SK-N-SH (cell line): ENCODE data around the gene TRIP13. TPM values are rescaled to one million over a fixed set of nuclear protein-coding genes. Genes with fewer than 3 reads are reported as not detected.

Source experiments
- CTCF ChIA-PET: fragments of 300-600, 350-600 bp; formaldehyde crosslinking; extraction: SDS; loops from one replicate; lab custom pipeline; 2021; lab: Yijun Ruan, JAX
- POLR2A ChIA-PET: fragments of 350-600 bp; sonication (Branson Sonifier 250); formaldehyde crosslinking; extraction: SDS; loops from one replicate; lab custom pipeline; 2020; ENCODE audit warnings: antibody characterized with exemption, inconsistent platforms; lab: Yijun Ruan, JAX
- DNase-seq: peaks from one replicate; pipeline ENCODE4 v3.0.0; 2012
- H2AFZ ChIP-seq: fragments of 200-600 bp; sonication (generic); 2 replicates; pipeline ENCODE4 v1.8.1; 2016; ENCODE audit warnings: antibody characterized with exemption, mild to moderate bottlenecking, low read depth
- H3F3A ChIP-seq: fragments of 200-600 bp; sonication (generic); replicated peaks from 2 replicates; pipeline ENCODE3; 2016; ENCODE audit warnings: antibody characterized with exemption, mild to moderate bottlenecking; ENCODE audit not compliant: insufficient read depth
- H3K27ac ChIP-seq, 2 experiments: fragments of 200-500 bp in 1 of 2; fragments of 200-600 bp in 1 of 2; sonication (Bioruptor generic) in 1 of 2; sonication (generic), shearing (Covaris generic) in 1 of 2; 2 replicates each; pipeline versions ENCODE4 v1.5.1 to v1.6.1; 2014 to 2016; ENCODE audit warnings: low read depth in 2 of 2, inconsistent platforms in 1 of 2, low read length in 1 of 2, mild to moderate bottlenecking in 1 of 2, mixed read lengths in 1 of 2
- H3K27me3 ChIP-seq: fragments of 200-600 bp; sonication (generic), shearing (Covaris generic); 2 replicates; pipeline ENCODE4 v1.6.1; 2016; ENCODE audit warnings: mixed run types; ENCODE audit not compliant: insufficient read depth
- H3K36me3 ChIP-seq, 2 experiments: fragments of 200-500 bp in 1 of 2; fragments of 200-600 bp in 1 of 2; sonication (Bioruptor generic) in 1 of 2; sonication (generic) in 1 of 2; replicated peaks in 1 of 2; 2 replicates each; pipeline versions ENCODE3 to v1.5.1; 2014 to 2016; ENCODE audit warnings: low read length in 1 of 2, mild to moderate bottlenecking in 1 of 2; ENCODE audit not compliant: insufficient read depth in 2 of 2, control insufficient read depth in 1 of 2
- H3K4me1 ChIP-seq, 2 experiments: fragments of 200-500 bp in 1 of 2; fragments of 200-600 bp in 1 of 2; sonication (Bioruptor generic) in 1 of 2; sonication (generic), shearing (Covaris generic) in 1 of 2; 2 replicates each; pipeline versions ENCODE4 v1.5.1 to v1.6.1; 2014 to 2016; ENCODE audit warnings: low read depth in 1 of 2, low read length in 1 of 2, mixed run types in 1 of 2; ENCODE audit not compliant: insufficient read depth in 2 of 2, control insufficient read depth in 1 of 2
- H3K4me2 ChIP-seq: fragments of 200-600 bp; sonication (generic), shearing (Covaris generic); 2 replicates; pipeline ENCODE4 v1.6.1; 2017; ENCODE audit warnings: mixed run types
- H3K4me3 ChIP-seq, 2 experiments: fragments of 200-500 bp in 1 of 2; fragments of 200-600 bp in 1 of 2; sonication (Bioruptor generic) in 1 of 2; sonication (generic), shearing (Covaris generic) in 1 of 2; 2 replicates each; pipeline versions ENCODE4 v1.5.1 to v1.8.1; 2014 to 2016; ENCODE audit warnings: low read depth in 2 of 2, inconsistent platforms in 1 of 2, low read length in 1 of 2, mild to moderate bottlenecking in 1 of 2, mixed read lengths in 1 of 2, moderate library complexity in 1 of 2
- H3K79me2 ChIP-seq: fragments of 200-600 bp; sonication (generic); 2 replicates; pipeline ENCODE4 v1.8.1; 2017; ENCODE audit warnings: mild to moderate bottlenecking; ENCODE audit not compliant: insufficient read depth
- H3K9ac ChIP-seq: fragments of 200-600 bp; sonication (generic); 2 replicates; pipeline ENCODE4 v1.6.1; 2017; ENCODE audit warnings: mixed run types
- H3K9me2 ChIP-seq: fragments of 200-600 bp; sonication (generic); 2 replicates; pipeline ENCODE4 v1.6.1; 2017; ENCODE audit warnings: mixed run types
- H3K9me3 ChIP-seq: fragments of 200-600 bp; sonication (generic); 2 replicates; pipeline ENCODE4 v1.6.1; 2017; ENCODE audit warnings: mixed run types, mild to moderate bottlenecking, moderate library complexity
- H4K20me1 ChIP-seq: fragments of 200-600 bp; sonication (generic); 2 replicates; pipeline ENCODE4 v1.6.1; 2017; ENCODE audit warnings: mild to moderate bottlenecking, mixed run types; ENCODE audit not compliant: insufficient read depth
- ELF1 ChIP-seq: IDR thresholded peaks from 2 replicates; pipeline ENCODE4 v1.4.0; 2012
- EP300 ChIP-seq, 2 experiments: IDR thresholded peaks; 2 replicates each; pipeline versions ENCODE4 v1.4.0 to v1.6.1; 2012; ENCODE audit warnings: borderline replicate concordance in 1 of 2, low read depth in 1 of 2, low read length in 1 of 2
- JUND ChIP-seq: IDR thresholded peaks from 2 replicates; pipeline ENCODE4 v1.4.0; 2012
- MXI1 ChIP-seq: IDR thresholded peaks from 2 replicates; pipeline ENCODE4 v1.6.1; 2012; ENCODE audit warnings: mild to moderate bottlenecking, low read depth, low read length, improper control_type of control experiment
- NFIC ChIP-seq: IDR thresholded peaks from 2 replicates; pipeline ENCODE4 v1.4.0; 2012; ENCODE audit warnings: borderline replicate concordance
- RAD21 ChIP-seq: IDR thresholded peaks from 2 replicates; pipeline ENCODE4 v1.6.1; 2012; ENCODE audit warnings: mild to moderate bottlenecking, low read length
- RCOR1 ChIP-seq: fragments of 150-350 bp; IDR thresholded peaks from 2 replicates; pipeline ENCODE4 v1.6.1; 2017; ENCODE audit warnings: antibody characterized with exemption, low read length
- SIN3A ChIP-seq: IDR thresholded peaks from 2 replicates; pipeline ENCODE4 v1.6.1; 2012; ENCODE audit warnings: low read depth, mild to moderate bottlenecking, low read length, moderate library complexity, borderline replicate concordance
- TEAD4 ChIP-seq: IDR thresholded peaks from 2 replicates; pipeline ENCODE4 v1.4.0; 2012; ENCODE audit warnings: mild to moderate bottlenecking, borderline replicate concordance; ENCODE audit not compliant: insufficient read depth
- WGBS: methylation state at CpG from one replicate; pipeline ENCODE4 v1.1.6; 2017; ENCODE audit warnings: low lambda C conversion rate; 5-methylcytosine and 5-hydroxymethylcytosine counted together
- polyA plus RNA-seq, 3 experiments: library from polyadenylated mRNA; depleted of rRNA; stranded (reverse); fragments of >200 nt; gene quantifications; 2 replicates each; pipeline ENCODE4 v1.2.3, GENCODE V29; 2012
- TF ChIP-seq, protein P1 (sequence below): IDR thresholded peaks from 2 replicates; pipeline ENCODE4 v1.4.0; 2012; ENCODE audit warnings: low read depth
- TF ChIP-seq, protein P2 (sequence below): IDR thresholded peaks from 2 replicates; pipeline ENCODE4 v1.4.0; 2012; ENCODE audit warnings: low read depth, borderline replicate concordance
- TF ChIP-seq, protein P3 (sequence below): fragments of 150-350 bp; IDR thresholded peaks from 2 replicates; pipeline ENCODE4 v1.6.1; 2017; ENCODE audit warnings: antibody characterized with exemption, low read length, low read depth, borderline replicate concordance
- TF ChIP-seq, protein P4 (sequence below): fragments of 150-350 bp; IDR thresholded peaks from 2 replicates; pipeline ENCODE4 v1.6.1; 2016; ENCODE audit warnings: mild to moderate bottlenecking, low read depth, low read length

TRIP13 gene
- polyA plus RNA-seq, 1 of the 3 experiments (the other 2 are of a cell fraction): 24.1 TPM

DNA sequence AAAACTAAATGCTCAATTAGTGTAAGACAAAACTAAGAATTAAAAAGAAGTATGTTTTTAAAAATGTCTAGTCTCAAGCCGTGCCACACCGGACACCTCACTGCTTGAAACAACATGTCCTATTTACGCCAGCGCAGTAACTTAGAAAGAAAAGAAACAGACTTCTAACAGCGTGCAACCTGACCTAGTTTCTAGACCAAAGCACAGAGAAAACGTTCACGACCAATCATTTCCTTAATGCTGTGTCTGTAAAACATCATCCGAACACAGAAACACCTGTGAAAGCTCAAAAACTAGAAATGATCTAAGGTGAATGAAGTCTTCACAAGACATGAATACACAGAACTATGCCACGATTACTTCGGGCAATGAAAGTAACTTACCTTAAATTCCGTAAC, 4.0 kb upstream of the TRIP13 start (continued):
- TF ChIP-seq ELF1 (no peak), SIN3A (no peak), NFIC (no peak), EP300 (IDR thresholded peaks at IDR 0.05; ENCODE audit: borderline replicate concordance in 1 of 2, low read depth in 1 of 2, low read length in 1 of 2) (no peak), JUND (no peak), RCOR1 (no peak), TEAD4 (no peak), RAD21 (no peak)
- TF ChIP-seq, protein P1, sequence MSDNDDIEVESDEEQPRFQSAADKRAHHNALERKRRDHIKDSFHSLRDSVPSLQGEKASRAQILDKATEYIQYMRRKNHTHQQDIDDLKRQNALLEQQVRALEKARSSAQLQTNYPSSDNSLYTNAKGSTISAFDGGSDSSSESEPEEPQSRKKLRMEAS: no peak
- TF ChIP-seq, protein P2, sequence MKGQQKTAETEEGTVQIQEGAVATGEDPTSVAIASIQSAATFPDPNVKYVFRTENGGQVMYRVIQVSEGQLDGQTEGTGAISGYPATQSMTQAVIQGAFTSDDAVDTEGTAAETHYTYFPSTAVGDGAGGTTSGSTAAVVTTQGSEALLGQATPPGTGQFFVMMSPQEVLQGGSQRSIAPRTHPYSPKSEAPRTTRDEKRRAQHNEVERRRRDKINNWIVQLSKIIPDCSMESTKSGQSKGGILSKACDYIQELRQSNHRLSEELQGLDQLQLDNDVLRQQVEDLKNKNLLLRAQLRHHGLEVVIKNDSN: no peak
- TF ChIP-seq, protein P3, sequence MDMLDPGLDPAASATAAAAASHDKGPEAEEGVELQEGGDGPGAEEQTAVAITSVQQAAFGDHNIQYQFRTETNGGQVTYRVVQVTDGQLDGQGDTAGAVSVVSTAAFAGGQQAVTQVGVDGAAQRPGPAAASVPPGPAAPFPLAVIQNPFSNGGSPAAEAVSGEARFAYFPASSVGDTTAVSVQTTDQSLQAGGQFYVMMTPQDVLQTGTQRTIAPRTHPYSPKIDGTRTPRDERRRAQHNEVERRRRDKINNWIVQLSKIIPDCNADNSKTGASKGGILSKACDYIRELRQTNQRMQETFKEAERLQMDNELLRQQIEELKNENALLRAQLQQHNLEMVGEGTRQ: no peak
- TF ChIP-seq, all 33 proteins: peak for 0

DNA sequence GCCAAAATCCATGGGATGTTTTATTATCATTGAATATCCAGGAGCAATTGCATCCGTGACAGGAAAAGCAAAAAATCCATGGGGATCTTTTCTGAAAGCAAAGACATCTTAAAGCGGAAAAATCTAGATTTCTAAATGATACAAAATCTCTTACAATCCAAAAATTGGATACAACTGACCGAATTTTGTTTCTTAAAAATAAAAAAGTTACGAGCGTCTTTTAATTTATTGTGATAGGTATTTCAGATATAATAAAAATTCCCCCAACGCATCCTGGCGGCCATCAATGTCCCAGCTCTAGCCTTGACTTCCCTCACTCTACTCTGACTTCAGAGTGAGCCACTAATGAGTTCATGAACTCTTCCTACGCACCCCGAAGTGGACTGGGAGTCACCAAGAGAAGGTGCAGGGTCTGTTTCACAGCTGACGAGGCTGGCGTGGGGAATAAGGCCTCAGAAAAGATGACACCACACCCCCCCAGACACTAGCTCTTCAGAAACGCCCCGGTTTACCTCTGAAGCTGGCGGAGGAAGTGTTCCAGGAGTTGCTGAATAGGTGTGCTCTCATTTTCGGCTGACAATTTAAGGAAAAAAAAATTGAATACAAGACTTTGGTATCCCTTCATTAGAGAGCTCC, 3.5 kb upstream of the TRIP13 start:
- Histone ChIP-seq H3K27ac (no peak overlapping the region), H4K20me1 (peaks cover 10% of the 10 kb centered on the region; the same call in 1 of the 2 replicates), H3K4me3 (no peak overlapping the region), H3K27me3 (no peaks in the 10 kb centered on the region), H3K79me2 (peaks cover 89% of the 10 kb centered on the region), H2AFZ (no peak overlapping the region), H3K9me3 (no peaks in the 10 kb centered on the region), H3K36me3 (peaks cover 55 to 62% of the 10 kb centered on the region in 2 experiments), H3K9me2 (no peaks in the 10 kb centered on the region), H3K4me1 (peaks cover 12 to 26% of the 10 kb centered on the region in 2 experiments; a peak in 3 of 4 replicates), H3F3A (no peaks in the 10 kb centered on the region), H3K4me2 (no peak overlapping the region; the same call in 1 of the 2 replicates), H3K9ac (no peak overlapping the region)
- POLR2A ChIA-PET: no interaction called here
- WGBS: 96% methylated on average over 15 of the region's 15 CpGs
- TF ChIP-seq, protein P4, sequence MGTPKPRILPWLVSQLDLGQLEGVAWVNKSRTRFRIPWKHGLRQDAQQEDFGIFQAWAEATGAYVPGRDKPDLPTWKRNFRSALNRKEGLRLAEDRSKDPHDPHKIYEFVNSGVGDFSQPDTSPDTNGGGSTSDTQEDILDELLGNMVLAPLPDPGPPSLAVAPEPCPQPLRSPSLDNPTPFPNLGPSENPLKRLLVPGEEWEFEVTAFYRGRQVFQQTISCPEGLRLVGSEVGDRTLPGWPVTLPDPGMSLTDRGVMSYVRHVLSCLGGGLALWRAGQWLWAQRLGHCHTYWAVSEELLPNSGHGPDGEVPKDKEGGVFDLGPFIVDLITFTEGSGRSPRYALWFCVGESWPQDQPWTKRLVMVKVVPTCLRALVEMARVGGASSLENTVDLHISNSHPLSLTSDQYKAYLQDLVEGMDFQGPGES: no peak
- TF ChIP-seq RAD21: no peak
- TF ChIP-seq TEAD4: no peak
- no peak for TF ChIP-seq MXI1
- no peak for TF ChIP-seq SIN3A
- CTCF ChIA-PET: interaction anchor here (1.6 kb wide), 1 partner anchor 13 kb away, joined by 5 read pairs; no protein-coding TSS in a partner anchor
- DNase-seq: no peak
